HG02973 (cell line): Measurements from ENCODE around the gene NDRG3.
"Not testable (repeated sequence)": the region's sequence is repeated elsewhere in the genome, so short reads cannot be mapped to it uniquely, and the experiment has no call there.

Experiments
- ATAC-seq: cut with Tn5 transposase; IDR thresholded peaks from one replicate; pipeline ENCODE4 v1.9.1; 2021; ENCODE audit warnings: moderate library complexity; ENCODE audit not compliant: unreplicated experiment

NDRG3 gene

DNA sequence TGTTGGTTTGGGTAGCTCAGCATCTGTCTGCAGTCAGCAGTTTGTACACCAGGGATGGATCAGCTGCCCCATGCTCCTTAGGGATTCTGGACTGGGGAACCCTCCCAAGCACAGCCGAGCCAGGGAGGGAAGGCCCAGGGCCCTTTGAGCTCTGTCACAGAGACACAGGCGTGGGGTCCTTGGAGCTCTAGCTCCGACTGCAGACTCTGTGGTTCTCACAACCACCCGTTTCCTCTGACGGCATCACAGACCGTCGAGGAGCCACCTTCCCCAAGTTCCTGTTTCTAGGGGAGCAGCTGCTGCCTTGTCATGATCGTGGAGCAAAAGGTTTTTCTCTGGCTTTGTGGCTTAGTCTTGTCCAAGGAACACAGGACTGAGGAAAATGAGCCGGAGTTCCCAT, 99.9 kb downstream of the NDRG3 start, which contains the start of gene SLA2:
Gene SLA2, minus strand, starts transcription at position 199 of the 400 bp plus-strand sequence. CDS start 4,861 bp downstream, outside the sequence.
- ATAC-seq: no peak

DNA sequence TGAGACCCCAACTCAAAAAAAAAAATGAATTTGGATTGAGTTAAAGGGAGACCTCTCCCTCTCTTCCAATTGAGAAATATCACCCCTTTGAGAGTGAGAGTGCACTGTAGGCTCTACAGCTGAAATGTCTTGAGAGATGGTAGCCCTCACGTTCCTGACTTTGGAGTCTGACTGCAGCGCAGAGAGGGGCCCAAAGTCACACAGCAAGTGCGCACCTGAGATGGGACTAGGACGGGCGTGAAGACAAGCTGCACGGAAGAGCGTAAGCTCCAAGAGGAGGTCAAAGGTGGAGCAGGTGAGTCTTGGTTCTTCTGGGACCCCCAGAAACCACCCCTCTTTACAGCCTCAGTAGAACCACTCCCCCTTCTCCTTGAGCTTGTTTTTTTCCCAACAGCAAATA, 100.5 kb downstream of the NDRG3 start:
- ATAC-seq: no peak

DNA sequence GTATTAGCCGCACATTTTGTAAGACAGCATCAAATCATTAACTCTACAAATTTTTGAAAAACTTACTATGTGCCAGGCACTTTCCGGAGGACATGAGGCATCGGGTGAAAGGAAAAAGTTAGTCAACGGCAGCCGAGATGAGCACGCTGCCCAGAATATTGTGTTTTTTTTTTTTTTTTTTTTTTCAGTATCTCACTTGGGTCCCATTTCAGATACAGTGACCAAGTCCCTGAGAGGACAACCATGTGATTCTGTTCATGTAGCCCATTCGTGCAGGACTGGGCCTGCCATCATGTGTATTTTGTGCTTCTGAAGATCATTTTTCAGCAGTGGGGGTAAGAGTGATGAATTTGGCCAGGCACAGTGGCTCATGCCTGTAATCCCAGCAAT, 101.2 kb downstream of the NDRG3 start:
- ATAC-seq: no peak

DNA sequence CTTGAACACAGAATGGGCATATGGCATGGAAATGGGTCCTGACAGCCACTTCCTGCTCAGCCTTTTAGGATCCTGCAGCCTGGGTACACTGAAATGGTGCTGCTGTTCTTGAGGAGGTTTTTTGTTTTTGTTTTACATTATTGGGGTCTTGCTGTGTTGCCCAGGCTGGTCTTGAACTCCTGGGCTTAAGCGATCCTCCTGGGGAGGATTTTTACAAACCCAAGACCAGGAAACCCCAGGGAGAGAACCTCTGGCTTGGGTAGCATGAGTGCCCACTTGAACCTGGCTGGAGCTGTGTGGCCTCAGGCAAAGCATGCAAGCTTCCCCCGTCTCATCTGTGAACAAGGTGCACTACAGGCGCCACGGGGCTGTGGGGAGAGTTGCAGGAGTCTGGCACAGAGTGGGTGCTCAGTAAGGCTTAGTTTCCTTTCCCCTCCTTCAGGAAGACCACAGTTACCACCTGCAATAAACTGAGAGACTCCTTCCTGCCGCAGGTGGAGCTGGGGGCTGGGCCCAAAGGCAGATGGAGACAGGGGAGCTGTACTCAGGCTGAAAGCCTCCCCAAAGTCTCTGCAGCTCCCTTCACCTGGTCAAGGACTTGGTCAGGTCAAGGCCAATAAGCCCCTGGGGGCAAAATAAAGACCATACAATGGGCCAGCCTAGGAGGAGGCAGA, 101.7 kb downstream of the NDRG3 start:
- ATAC-seq: no peak

DNA sequence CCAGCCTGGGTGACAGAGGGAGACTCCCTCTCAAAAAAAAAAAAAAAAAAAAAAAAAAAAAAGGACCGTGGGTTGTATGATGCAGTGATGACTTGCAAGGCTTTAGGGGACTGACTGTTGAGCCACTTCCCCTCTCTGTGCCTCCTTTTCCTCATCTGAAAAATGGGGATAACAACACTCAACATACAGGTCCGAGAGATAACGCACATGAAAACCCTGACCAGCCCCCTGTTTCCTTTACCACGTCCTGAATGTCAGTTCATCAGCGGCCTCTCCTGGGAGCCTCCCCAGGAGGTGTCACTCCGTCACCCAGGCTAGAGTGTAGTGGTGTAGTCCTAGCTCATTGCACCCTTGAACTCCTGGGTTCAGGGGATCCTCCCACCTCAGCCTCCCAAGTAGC, 103.8 kb downstream of the NDRG3 start:
- ATAC-seq: no peak

DNA sequence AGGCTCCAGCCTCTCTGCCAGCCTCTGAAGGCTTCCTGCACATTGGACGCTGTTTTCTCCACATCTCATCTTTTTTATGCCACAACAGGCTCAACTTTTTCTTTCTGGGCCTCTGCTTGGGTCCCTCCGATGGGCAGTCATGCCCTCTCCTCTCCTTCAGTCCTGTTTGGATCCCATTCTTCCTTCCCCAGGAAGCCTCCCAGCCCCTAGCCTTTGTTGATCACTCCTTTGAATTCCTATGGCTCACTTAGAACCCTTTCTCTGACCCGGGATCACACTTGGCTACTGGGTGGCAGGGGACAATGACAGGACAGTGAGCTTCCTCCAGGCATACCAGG, 104.4 kb downstream of the NDRG3 start:
- no peak for ATAC-seq

DNA sequence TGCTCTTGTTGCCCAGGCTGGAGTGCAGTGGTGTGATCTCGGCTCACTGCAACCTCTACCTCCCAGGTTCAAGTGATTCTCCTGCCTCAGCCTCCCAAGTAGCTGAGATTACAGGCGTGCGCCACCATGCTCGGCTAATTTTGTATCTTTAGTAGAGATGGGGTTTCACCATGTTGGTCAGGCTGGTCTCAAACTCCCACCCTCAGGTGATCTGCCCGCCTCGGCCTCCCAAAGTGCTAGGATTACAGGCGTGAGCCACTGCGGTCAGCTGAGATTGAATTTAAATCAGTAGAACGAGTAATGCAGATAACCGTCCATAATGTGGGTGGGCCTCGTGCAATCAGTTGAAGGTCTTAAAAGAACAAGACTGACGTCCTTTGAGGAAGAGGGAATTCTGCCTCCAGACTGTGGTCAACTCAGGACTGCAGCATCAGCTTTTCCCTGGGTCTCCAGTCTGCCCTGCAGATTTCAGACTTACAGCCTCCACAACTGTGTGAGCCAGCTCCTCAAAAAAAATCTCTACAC, 107.0 kb downstream of the NDRG3 start:
- ATAC-seq: not testable (repeated sequence)

DNA sequence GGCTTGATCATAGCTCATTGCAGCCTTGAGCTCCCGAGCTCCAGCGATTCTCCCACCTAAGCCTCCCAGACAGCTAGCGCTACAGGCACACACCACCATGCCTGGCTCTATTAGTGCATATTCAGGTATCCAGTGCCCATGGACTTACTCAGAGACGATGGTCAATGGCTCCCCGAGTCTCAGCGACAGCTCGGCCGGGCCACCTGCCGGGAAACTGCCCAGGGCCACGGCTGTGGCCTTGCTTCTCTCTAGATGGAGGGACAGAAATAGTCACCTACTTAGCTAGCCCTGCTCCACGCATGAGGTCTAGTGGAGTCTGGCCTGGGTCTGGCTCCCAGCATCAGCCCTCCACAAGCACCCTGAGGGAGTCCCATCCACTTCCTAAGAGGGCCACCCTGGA, 111.5 kb downstream of the NDRG3 start:
- no peak for ATAC-seq

DNA sequence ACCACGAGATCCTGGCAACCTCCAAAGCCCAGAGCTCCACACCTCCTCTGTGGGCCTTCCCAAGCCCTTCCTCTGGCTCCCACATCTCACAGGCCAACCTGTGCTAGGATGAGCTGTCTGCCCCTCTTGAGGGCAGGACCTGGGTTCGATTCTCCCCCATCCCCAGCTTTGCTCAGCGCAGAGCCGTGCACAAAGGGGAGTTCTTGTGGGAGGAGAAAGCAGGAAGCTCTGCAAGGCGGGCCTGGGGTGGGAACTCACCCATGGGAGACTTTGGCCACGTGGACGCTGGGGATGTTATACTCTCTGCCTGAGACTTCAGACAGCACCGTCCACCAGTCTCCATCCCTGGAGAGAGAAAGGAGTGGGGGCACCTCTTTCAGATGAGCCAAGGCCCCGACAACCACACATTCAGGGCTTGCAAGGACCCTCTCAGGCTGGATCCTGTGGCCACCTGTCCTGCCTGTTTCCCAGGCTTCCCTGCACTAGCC, 112.6 kb downstream of the NDRG3 start:
- no peak for ATAC-seq

DNA sequence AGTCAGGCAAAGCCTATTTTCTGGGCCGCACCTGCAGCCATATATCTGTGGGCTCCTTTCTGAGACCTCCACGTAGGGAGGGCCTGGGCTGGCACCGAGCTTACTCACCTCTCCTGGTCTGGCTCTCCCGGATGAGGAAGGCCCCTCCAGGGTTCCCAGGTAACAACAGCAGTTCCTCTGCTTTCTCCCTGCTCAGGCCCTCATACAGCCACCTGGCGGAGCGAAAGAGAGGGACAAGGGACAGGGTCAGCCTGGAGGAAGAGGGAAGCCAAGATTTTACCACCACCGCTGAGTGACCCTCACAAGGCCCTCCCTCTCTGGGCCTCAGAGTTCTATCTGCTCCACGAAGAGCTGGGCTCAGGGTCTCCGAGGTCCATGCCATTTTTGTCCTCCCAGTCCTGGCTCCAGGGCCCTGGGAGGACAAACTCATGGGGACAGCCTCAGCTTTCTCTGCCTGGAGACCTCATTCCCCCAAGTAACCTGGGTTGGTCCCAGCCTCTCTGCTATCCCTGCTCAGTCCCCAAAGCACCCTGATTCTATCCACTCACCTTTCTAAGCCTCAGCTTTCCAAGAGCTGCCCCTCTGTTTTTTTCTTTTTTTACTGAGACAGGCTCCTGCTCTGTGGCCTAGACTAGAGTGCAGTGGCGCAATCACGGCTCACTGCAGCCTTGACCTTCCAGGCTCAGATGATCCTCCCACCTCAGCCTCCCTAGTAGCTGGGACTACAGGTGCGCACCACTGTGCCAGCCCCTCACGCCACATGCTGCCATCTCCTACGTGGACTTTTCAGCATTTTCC, 113.2 kb downstream of the NDRG3 start:
- no peak for ATAC-seq

DNA sequence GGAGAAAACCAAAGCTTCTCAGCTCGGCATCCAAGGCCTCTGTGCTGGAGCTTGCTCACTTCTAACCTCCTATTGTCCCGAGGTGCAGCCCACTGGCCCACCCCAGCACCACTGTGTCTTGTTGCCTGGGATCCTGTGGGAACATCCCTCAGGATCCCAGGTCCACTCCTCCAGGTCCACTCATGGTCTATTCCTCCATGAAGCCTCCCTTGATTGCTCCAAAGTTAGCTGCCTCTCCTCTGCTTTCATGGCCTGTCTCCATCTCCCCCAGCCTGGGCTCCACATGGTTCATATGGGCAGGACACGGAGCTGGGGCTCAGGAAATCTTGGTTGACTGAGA, 113.8 kb downstream of the NDRG3 start:
- ATAC-seq: no peak

DNA sequence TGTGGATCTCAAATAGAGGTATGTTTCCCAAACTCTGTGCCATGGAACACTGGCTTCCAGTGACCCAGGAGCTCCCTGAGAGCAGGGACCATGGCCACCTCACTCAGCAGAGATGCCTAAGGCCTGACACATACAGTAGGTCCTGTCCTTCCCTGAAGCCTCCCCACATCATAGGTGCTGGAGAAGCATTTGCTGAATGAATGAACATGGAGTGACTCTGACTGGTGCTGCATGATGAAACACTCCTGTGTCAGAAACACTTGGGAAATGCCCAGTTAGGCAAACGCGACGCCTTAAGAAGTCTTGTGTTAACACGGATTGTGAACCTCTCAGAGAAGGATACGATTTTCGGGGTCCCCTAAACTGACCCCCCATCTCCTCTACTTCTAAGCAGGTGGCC, 114.2 kb downstream of the NDRG3 start:
- ATAC-seq: no peak

DNA sequence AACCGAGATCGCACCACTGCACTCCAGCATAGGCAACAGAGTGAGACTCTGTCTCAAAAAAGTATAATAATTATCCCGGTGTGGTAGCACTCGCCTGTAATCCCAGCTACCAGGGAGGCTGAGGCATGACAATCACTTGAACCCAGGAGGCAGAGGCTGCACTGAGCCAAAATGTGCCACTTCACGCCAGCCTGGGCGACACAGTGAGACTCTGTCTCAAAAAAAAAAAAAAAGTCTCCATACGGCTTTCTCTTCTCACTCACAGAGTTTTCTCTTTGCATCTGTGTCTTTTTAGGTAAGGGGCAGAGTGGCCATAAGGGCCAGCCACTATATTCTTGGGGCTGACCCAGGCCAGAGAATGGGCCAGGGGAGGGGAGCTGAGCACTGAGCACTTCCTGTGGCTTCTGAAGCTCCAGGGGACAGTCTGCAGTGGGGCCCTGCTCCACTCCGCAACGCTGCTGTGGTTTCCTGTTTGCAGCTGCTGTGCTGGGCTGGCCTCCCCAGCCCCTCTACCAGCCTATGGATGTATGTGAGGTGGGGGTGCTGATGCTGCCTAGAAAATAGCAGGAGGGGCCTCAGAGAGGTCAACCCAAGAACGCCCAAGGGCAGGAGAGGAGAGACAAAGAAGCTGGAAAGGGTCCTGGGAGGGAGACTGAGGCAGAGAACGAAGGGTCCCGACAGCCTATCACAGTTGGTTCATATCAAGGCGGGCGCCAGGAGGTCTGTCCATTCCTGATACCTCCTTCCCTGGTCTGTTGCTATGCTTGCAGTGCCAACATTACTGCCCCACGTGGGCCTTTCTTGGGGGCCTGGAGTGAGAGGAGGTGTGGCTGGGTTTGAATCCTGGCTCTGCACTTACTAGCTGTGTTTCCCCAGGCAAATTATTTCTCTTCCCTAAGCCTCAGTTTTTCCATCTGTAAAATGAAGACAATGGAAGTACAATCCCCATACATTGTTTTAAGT, 115.9 kb downstream of the NDRG3 start:
- ATAC-seq: no peak

DNA sequence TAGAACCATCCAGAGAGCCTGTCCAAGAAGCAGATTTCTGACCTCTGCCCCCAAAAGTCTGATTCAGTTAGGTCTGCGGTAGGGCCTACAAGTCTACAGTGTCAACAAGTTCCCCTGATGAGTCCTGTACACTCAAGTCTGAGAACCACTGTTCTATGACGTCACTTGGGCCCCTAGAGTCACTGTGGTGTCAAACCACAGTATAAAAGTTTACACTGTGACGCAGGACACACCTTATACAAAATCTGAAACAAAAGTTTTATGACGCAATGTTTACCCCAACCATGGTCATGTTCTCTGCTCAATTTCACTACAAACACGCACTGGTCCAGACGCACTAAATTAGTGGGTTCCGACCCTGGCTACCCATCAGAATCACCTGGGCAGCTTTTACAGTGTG, 117.8 kb downstream of the NDRG3 start:
- no peak for ATAC-seq

DNA sequence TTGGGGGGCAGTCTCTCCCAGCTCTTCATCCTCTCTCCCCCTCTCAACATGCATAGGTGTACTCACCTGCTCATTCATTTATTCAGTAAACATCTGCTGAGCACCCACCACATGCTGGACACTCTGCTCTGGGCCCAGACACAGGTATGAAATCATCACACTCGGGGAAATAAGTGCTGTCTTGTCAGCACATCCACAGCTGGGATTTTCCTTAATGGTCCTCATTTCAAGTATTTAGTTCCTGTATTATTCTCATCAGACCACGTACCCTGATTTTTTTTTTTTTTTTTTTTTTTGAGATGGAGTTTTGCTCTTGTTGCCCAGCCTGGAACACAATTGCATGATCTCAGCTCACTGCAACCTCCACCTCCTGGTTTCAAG, 121.0 kb downstream of the NDRG3 start:
- no peak for ATAC-seq

DNA sequence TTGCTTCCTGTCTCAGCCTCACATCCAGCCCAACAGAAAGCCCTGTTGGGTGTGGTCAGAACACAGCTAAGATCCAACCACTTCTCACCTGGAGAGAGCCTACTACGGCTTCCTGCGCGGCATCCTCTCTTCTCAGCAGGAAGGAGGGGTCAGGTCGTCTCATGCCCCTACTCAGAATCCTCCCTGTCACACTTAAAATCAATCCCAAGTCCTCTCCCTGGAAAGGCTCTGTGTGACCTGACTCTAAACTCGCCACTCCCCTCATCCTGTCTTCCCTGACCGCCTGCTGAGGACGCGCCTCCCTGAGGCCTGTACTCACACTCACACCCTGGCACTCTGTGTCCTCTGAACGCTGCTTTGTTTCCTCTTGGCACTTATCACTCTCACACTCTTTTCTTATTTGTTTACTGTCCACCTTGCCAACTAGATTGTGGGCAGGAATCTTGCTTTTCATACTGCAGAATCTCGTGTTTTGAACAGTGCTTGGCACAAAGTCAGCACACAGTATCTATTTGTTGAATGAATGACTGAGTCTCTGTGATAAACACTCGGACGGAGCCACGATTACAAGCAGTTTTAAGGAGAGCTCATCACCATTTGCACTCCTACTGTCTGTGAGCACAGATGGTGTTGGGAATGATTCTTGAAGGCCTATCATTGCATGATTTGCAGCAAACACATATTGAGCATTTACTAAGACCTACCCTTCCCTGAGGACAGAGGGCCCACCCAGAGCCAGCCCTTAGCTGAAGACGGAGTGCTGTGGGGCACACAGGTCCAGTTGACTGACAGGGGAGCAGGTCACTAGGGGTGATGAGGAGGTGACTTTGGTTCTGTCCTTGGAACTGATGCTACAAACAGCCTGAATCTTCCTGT, 121.6 kb downstream of the NDRG3 start:
- no peak for ATAC-seq

DNA sequence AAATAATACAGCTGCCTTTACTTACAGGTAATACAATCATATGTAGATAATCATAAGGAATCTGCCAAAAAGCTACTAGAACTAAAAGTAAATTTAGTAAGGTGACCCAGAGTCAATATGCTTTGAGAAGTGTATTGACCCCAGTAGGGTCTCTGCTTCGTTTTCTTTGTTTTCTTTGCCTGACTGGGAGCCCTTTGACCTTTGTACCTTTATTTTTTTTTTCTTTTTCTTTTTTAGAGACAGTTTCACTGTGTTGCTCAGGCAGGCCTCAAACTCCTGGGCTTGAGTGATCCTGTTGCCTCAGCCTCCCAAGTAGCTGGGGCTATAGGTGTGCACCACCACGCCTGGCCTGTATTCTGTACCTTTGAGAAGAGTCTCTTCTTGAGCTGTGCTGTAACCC, 122.4 kb downstream of the NDRG3 start:
- no peak for ATAC-seq

DNA sequence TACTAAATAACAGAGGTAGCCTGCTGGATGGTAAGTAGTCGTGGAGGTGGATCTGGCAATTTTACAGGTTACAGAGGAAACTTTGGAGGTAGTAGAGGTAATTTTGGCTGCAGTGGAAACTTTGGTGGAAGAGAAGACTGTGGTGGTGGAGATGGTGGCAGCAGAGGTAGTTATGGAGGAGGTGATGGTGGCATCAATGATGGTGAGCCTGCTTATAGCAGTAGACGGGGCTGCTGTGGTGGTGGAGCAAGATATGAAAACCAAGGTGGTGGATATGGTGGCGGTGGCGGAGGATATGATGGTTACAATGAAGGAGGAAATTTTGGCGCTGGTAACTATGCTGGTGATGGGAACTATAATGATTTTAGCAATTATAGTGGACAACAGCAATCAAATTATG, 125.0 kb downstream of the NDRG3 start:
- ATAC-seq: no peak

DNA sequence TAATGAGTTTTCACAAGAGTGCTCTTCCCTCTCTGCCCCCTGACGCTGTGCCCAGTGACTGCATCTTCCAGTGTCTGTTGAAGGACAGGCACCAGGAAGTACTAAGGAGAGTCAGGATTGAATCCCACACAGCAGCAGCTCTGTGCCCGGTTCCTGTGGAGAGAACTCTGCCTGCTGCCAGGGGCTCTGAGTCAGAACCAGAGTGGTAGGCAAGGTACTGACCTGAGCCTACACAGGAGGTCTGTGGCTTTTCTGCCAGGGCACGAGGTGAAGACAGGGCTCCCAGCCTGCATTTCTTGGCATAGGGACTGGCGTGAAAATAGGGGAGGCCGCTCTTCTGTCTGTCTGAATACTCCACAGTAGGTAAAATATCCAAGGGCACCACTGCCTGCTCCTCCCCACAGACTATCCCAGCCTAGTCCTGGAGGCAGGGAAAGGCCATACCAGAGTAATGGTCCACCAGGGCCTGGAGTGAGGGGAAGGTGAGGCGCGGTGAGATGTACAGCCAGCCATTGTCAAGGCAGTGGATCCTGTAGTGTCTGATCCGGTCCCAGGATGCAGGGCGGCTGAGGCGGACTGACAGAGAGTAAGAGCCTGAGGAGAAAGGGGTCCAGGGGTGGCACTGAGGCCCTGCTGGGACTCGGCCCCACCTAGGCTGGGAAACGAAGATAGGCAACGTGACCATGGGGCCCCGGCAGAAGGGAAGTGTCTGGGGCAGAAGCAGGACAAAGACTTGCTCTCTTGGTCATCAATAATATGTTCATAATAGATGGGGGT, 130.9 kb downstream of the NDRG3 start:
- ATAC-seq: no peak

DNA sequence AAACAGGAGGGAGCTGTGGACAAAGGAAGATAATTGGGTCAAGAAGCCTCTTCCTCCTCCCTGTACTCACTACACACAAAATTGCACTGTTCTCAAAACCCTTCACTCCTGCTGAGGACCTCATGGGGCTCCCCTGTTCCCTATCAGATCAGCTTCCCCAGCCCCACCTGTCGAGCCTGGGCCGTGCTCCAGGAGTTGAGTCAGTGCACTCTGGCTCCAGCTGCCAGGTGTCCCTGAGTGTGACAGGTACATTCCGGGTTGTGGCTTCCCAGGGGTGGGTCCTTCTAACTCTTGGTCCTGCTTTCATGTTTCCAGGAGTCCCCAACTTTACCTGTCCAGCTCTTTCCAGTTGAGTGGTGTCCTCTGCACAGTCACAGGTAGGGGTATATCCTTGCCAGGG, 131.9 kb downstream of the NDRG3 start:
- no peak for ATAC-seq
